Measurements from ENCODE around the gene SUGCT. TPM values are rescaled to one million over a fixed set of nuclear protein-coding genes. Genes with fewer than 3 reads are reported as not detected.

Gene SUGCT
- total RNA-seq, 1 experiment from 2014 or later, result 5.4 TPM

DNA sequence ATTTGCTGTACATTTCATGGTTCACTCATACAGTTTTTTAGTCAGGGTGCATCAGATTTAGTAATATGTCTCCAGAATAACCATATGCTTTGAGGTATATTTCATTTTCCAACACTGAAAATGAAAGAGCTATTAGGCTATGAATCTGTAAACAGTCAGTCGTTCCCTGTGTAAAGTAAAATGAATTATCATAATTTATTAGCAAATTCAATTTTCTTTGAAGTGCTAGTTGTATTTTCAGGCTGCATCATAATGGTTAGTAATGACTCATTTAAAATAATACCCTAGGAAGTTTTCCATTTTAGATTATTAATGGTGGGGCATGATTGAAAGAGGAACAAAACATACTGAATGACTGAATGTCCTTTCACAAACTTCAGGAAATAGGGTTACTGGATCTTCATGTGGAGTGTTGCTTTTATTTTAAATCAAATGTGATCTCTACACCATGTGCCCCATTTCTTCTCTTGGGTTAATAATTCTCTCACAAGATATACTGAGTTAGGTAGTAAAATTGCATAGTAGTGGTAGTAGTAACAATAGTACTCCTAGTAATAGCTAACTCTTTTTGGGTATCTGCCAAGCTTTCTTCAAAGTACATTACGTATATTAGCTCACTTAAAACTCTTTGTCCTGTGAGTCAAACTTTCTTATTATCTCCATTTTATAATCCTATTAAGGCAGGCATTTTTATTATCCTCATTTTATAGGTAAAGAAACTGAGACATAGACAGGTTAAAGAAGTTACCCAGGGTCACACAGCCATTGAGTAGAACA is 476.5 kb downstream of the SUGCT start:
- no peaks in the 10 kb centered on the region for H3K4me1 ChIP-seq (ENCODE audit: insufficient read depth, low read length)
- no peaks in the 10 kb centered on the region for H3K27me3 Mint-ChIP-seq (ENCODE audit: low read depth)
- H3K4me3 Mint-ChIP-seq, result no peak overlapping the region
- DNase-seq, result no peak
- no peak overlapping the region for H3K4ac ChIP-seq (ENCODE audit: low read depth, low read length)
- H3K9me3 ChIP-seq (ENCODE audit: control insufficient read depth, low read depth, low read length), result no peaks in the 10 kb centered on the region
- H2AK5ac ChIP-seq (ENCODE audit: insufficient read length, low read length), result no peak overlapping the region
- WGBS (ENCODE audit: extremely low coverage, insufficient read length, low lambda C conversion rate), result no CpG with 5 or more reads among the region's 2 CpGs
- no peak overlapping the region for H2BK5ac ChIP-seq (ENCODE audit: insufficient read length, low read length)
- no peak overlapping the region for H3K23ac ChIP-seq (ENCODE audit: insufficient read length, low read depth, low read length)
- H3K79me2 ChIP-seq (ENCODE audit: insufficient read depth, low read length), result no peaks in the 10 kb centered on the region
- H3T11ph ChIP-seq (ENCODE audit: low read length), result no peak overlapping the region
- no peaks in the 10 kb centered on the region for H3K4me1 Mint-ChIP-seq
- no peak overlapping the region for H4K8ac ChIP-seq (replicated peaks; ENCODE audit: insufficient read length, low read depth, low read length)
- no peak overlapping the region for H2BK120ac ChIP-seq (ENCODE audit: low read depth, low read length, poor library complexity, severe bottlenecking)
- H3K9me3 Mint-ChIP-seq, result no peaks in the 10 kb centered on the region
- no peak overlapping the region for H3K27ac ChIP-seq (ENCODE audit: insufficient read length, low read depth, low read length)
- no peak overlapping the region for H2BK15ac ChIP-seq (ENCODE audit: low read depth, low read length)
- H4K91ac ChIP-seq (ENCODE audit: insufficient read length, low read depth, low read length), result no peak overlapping the region
- no peaks in the 10 kb centered on the region for H4K20me1 ChIP-seq (ENCODE audit: control insufficient read depth, insufficient read depth, insufficient read length)
- no peaks in the 10 kb centered on the region for H3K79me1 ChIP-seq (ENCODE audit: insufficient read depth, low read depth, low read length, poor library complexity, severe bottlenecking)
- no peaks in the 10 kb centered on the region for H3K27me3 ChIP-seq (ENCODE audit: insufficient read depth, low read length)
- no peak overlapping the region for H2AFZ ChIP-seq (ENCODE audit: low read length)
- H3K4me2 ChIP-seq (ENCODE audit: insufficient read depth, insufficient read length, low read length), result no peak overlapping the region
- H3K27ac Mint-ChIP-seq, result no peak overlapping the region
- H4K5ac ChIP-seq (ENCODE audit: insufficient read length, low read depth, low read length), result no peak overlapping the region
- no peak overlapping the region for H3K56ac ChIP-seq (ENCODE audit: insufficient read length, low read depth, low read length)
- H2BK12ac ChIP-seq (ENCODE audit: insufficient read length, low read depth, low read length), result no peak overlapping the region
- no peak overlapping the region for H3K18ac ChIP-seq (ENCODE audit: insufficient read length, low read depth, low read length)
- TF ChIP-seq CTCF (conservative IDR thresholded peaks at IDR 0.05), result no peak
- H3K14ac ChIP-seq (ENCODE audit: insufficient read depth, low read length), result no peak overlapping the region
- no peak overlapping the region for H2BK20ac ChIP-seq (ENCODE audit: low read depth, low read length, poor library complexity, severe bottlenecking)
- H3K9ac ChIP-seq (ENCODE audit: extremely low read depth, insufficient read length, low read length), result no peak overlapping the region
- no peaks in the 10 kb centered on the region for H3K23me2 ChIP-seq (ENCODE audit: insufficient read length, low read depth, low read length, poor library complexity, severe bottlenecking)
- H3K36me3 Mint-ChIP-seq (ENCODE audit: insufficient read depth in 1 of 3, low read depth in 3 of 3), result no peaks in the 10 kb centered on the region
